NB4 (cell line): ENCODE data around the gene TCF4.

ENCODE experiments used
- DNase-seq: peaks from one replicate; pipeline ENCODE4 v3.0.0; 2010; ENCODE audit warnings: low read depth
- H3K4me3 ChIP-seq: one replicate; pipeline ENCODE4 v1.5.1; 2011; ENCODE audit warnings: mild to moderate bottlenecking, low read depth, low read length, moderate library complexity
- MYC ChIP-seq: IDR thresholded peaks from 2 replicates; pipeline ENCODE4 v1.6.1; 2011; ENCODE audit warnings: low read depth, low read length
- POLR2A ChIP-seq: IDR thresholded peaks from 2 replicates; pipeline ENCODE4 v1.6.1; 2011; ENCODE audit warnings: mild to moderate bottlenecking; ENCODE audit not compliant: insufficient read length; ENCODE audit errors: extremely low read depth
- TF ChIP-seq, protein P1 (sequence below): IDR thresholded peaks from 2 replicates; pipeline ENCODE4 v1.6.1; 2011; ENCODE audit warnings: low read depth, low read length
- TF ChIP-seq, protein P2 (sequence below): IDR thresholded peaks from one replicate; pipeline ENCODE4 v1.5.1; 2012; ENCODE audit warnings: low read depth, low read length

The TCF4 gene

DNA sequence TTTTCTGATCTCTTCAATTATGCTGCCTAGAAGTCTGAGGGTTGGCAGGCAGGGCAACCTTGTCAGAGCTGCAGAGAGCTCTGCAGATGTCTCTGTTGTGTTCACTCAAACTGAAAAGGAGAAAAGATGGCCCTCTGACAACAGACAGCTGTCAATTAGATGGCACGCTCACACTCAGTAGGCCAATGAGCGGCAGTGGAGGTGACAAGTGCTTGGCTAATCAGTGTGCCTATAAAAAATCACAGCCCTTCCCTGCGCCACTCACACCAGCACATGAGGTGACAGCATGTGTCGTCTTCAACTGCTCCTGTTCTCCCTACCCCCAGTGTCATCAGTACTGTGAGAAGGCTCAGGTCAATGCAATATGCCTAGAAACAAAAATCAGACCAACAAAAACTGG is 203.9 kb downstream of the TCF4 start:
- DNase-seq, result no peak
- H3K4me3 ChIP-seq, result no peak overlapping the region
- TF ChIP-seq, protein P1, sequence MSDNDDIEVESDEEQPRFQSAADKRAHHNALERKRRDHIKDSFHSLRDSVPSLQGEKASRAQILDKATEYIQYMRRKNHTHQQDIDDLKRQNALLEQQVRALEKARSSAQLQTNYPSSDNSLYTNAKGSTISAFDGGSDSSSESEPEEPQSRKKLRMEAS, result no peak
- TF ChIP-seq, protein P2, sequence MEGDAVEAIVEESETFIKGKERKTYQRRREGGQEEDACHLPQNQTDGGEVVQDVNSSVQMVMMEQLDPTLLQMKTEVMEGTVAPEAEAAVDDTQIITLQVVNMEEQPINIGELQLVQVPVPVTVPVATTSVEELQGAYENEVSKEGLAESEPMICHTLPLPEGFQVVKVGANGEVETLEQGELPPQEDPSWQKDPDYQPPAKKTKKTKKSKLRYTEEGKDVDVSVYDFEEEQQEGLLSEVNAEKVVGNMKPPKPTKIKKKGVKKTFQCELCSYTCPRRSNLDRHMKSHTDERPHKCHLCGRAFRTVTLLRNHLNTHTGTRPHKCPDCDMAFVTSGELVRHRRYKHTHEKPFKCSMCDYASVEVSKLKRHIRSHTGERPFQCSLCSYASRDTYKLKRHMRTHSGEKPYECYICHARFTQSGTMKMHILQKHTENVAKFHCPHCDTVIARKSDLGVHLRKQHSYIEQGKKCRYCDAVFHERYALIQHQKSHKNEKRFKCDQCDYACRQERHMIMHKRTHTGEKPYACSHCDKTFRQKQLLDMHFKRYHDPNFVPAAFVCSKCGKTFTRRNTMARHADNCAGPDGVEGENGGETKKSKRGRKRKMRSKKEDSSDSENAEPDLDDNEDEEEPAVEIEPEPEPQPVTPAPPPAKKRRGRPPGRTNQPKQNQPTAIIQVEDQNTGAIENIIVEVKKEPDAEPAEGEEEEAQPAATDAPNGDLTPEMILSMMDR, result no peak
- no peak for TF ChIP-seq POLR2A
- no peak for TF ChIP-seq MYC

DNA sequence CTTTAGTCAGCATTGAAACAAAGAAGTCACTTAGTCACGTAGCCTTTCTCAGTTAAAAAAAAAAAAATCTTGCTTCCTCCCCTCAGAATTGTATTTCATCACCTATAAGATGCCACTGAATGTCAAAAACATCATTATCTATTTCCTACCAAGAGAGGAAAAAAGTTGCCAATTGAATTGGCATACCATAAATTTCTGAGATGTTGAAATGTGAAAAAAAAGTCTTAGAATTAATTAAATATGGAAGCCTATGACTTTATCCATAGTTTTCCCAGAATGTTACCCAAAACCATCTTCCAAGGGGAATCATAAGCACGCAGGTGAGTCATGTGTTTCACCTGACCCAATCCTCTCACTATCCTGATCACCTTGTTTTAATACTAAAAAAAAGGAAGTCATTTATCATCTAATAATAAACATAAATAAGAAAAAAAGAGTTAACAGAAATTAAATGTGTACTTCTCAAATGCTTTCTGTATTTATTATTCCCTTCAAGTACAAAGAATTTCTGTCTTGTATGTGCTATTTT is 205.7 kb downstream of the TCF4 start:
- TF ChIP-seq, protein P1, result no peak
- TF ChIP-seq POLR2A, result no peak
- TF ChIP-seq, protein P2, result no peak
- H3K4me3 ChIP-seq, result no peak overlapping the region
- no peak for DNase-seq

DNA sequence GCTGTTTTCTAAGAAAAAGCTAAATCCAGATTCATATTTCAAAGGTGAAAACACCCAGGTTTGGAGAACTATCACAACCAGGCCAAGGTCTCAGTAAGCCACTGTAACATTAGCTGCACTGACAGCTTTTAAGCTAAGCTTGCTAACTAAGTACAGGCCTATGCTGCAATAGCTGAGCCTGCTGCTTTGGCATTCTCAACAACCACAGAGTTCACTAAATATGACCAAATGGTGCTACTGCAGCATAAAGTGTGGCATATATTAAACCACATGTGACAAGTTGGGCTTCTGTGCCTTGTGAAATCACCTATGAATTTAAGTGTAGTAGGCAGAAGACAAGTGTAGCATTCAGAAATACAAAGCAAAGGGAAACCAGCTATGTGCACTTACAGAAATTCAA is 206.7 kb downstream of the TCF4 start:
- TF ChIP-seq MYC, result no peak
- no peak for TF ChIP-seq POLR2A
- TF ChIP-seq, protein P2, result no peak
- TF ChIP-seq, protein P1, result no peak
- H3K4me3 ChIP-seq, result no peak overlapping the region
- no peak for DNase-seq

DNA sequence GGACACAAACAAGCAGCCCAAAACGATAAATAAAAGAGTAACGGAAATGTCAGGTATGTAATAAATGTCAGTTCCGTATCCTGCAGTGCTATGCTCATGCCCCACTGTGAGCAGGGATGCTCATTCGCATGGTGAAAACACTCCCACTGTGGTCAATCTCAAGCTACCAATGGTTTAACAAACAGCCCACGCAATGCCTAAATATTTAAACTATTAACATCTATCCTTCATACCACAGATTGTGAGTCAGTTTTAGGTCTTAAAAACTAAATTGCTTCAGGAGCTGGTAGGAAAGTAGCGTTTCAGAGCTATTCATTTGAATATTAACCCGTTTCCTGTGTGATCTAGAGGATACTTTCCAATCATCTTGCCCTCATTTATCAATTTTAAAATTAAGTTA is 207.4 kb downstream of the TCF4 start:
- TF ChIP-seq, protein P1, result no peak
- TF ChIP-seq POLR2A (no peak), MYC (no peak)
- TF ChIP-seq, protein P2, result no peak
- no peak for DNase-seq
- H3K4me3 ChIP-seq, result no peak overlapping the region

DNA sequence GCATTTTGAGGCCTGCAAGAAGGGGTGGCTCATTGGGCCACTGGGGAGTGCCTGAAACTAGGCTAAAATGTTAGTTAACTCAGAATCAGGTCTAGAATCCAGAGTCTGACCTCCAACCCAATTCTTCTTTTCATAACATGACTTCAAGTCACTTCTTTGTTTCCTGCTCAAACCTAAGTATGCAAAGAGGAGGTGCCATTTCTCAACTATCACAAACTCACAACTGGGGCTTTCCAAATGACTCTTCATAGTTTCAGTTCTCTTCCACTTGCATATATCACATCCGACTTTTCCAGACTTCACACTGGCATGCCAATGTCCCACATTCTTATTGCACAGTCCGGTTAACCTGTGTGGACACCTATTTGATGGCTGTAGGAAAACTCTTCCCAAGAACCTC is 211.6 kb downstream of the TCF4 start:
- H3K4me3 ChIP-seq, result no peak overlapping the region
- no peak for DNase-seq
- TF ChIP-seq MYC (no peak), POLR2A (no peak)
- TF ChIP-seq, protein P2, result no peak
- TF ChIP-seq, protein P1, result no peak

DNA sequence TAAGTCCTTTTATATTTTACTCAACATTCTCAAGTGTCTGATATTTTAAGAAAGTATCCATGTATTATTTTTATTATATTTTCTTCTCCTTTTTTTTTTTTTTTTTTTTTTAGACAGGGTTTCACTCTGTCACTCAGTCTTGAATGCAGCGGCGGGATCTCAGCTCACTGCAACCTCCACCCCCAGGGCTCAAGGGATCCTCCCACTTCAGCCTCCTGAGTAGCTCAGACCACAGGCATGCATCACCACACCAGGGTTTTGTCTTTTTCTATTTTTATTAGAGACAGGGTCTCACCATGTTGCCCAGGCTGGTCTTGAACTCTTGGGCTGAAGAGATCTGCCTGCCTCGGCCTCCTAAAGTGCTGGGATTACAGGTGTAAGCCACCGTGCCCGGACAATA is 212.1 kb downstream of the TCF4 start:
- DNase-seq, result no peak
- no peak overlapping the region for H3K4me3 ChIP-seq

More for the DNA sequence above, 212.1 kb downstream of the TCF4 start:
- TF ChIP-seq, protein P2, result no peak
- TF ChIP-seq, protein P1, result no peak
